HEK293 (cell line): Measurements from ENCODE around the gene OR2AT4.

Experiments used
- ZNF239 ChIP-seq: fragments of 450-650 bp; formaldehyde crosslinking; IDR thresholded peaks from 2 replicates; pipeline ENCODE4 v1.5.1; 2016; ENCODE audit warnings: missing biosample characterization, missing genetic modification characterization
- ZNF274 ChIP-seq, 2 experiments: fragments of 200-500 bp in 1 of 2; fragments of 450-650 bp in 1 of 2; sonication (Bioruptor generic) in 1 of 2; formaldehyde crosslinking in 1 of 2; IDR thresholded peaks; 2 replicates each; pipeline versions ENCODE4 v1.5.1 to v1.6.1; 2014 to 2016; ENCODE audit warnings: borderline replicate concordance in 1 of 2, inconsistent platforms in 1 of 2, low read length in 1 of 2, missing biosample characterization in 1 of 2, missing genetic modification characterization in 1 of 2

- TF ChIP-seq ZNF239 (tag by site-specific recombination) (no peak), ZNF274 (IDR thresholded peaks at IDR 0.05; ENCODE audit: low read length) (no peak), ZNF274 (tag by site-specific recombination; IDR thresholded peaks at IDR 0.05; ENCODE audit: borderline replicate concordance) (no peak)
These were observed 13.5 kb downstream of the OR2AT4 start for GRCh38 chr11:75083217-75083605.
